NCI-H446 (cell line): ENCODE results near the gene DOK7.

ENCODE experiments used
- DNase-seq, 2 experiments: peaks; one replicate each; lab custom pipeline; 2025; lab: John Stamatoyannopoulos, UW

Gene DOK7

GRCh38 chr4:3427706-3428446 is 35.2 kb upstream of the DOK7 start:
- DNase-seq: no peak

DNA sequence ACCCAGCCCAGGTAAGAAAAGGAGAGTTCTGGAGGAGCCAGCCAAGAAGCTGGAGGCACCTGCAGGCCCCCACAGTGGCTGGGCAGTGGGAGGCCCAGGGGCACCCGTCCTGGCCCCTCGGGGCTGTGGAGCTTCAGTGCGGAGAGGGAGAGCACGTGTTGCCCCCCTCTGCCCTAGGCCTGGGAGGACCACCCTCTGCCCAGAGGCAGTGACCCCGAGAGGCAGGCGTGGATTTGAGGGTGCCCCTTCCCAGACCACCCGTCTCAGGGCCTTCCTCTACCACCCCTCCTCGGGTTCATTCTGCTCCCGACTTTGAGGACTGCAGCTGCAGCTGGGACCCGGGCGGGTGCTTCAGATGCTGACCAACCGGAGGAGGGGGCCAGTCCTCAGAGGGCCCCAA is 33.5 kb upstream of the DOK7 start:
- no peak for DNase-seq

DNA sequence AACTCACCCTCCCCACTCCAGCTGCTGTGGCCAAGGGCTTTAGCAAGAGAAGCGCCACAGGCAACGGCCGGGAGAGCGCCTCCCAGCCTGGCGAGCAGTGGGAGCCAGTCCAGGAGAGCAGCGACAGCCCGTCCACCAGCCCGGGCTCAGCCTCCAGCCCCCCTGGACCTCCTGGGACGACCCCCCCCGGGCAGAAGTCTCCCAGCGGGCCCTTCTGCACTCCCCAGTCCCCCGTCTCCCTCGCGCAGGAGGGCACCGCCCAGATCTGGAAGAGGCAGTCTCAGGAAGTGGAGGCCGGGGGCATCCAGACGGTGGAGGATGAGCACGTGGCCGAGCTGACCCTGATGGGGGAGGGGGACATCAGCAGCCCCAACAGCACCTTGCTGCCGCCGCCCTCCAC is 32.6 kb upstream of the DOK7 start:
- DNase-seq: no peak

DNA sequence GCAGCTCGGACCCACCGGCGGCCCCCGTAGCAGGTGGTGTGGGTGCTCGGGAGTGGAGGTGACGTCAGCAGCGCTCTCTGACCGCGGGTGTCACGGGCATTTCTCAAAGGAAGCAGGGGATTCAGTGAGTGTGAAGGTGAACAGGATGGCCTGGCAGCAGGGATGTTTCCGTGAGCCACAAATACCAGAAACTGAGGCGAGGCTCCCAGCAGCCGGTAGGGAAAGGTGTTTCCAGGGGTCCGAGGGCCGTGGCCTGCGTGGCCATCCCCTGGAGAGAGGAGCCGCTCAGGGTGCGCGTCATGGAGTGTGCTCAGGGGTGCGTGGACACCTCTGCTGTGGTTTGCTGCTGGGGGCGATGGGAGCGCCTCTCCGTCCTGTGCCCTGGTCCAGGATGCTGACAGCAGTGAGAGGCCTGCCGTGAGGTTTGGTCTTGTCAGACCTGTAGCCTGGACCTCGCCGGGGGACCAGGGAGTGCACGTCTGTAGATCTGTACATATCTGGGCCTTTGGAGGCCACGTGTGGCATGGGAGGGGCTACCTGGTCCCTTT is 31.6 kb upstream of the DOK7 start:
- DNase-seq: no peak

DNA sequence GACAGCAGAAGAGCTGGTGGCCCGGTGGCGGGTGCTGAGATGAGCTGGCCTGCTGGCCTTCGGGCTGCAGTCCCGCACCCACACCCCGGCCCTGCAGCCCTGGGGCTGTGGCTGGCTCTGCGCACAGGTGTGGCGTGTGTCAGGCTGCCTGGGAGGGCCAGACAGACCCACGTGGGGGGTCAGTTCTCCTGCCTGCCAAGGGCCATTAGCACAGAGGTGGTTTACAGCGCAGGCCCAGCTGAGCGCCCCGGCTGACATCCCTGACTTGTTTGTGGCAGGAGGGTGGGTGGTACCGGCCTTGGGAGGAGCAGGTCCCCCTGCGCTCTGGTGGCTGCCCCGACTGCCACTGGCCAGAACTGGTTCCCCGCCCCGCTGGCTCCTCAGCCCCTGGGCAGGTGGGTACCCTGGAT is 30.7 kb upstream of the DOK7 start:
- no peak for DNase-seq

DNA sequence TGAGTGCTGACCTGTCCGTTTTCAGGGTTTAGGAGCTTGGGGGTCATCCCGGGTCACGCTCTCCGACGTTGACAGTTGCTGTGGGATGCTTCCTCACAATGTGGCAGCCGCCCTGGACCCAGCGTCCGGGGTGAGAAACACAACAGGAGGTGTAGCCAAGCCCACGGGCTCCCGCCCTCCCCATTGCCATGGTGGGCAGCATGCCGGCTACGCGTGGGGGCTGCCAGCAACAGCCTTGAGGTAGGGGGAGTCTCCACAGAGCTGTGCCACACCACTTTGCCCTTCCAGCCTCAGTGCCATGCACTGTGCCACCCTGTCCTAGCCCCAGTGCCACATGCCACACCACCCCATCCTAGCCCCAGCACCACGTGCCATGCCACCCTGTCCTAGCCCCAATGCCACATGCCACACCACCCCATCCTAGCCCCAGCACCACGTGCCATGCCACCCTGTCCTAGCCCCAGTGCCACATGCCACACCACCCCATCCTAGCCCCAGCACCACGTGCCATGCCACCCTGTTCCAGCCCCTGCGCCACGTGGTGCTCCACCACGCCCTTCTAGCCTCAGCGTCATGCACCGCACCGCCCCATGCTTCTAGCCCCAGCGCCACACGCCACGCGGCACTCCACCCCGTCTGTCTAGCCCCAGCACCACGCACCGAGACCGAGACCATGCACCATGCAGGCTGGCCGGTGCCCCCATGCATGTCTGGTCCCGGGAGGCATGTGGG is 29.8 kb upstream of the DOK7 start:
- no peak for DNase-seq

- DNase-seq: no peak
Observed at GRCh38 chr4:3434881-3435685, 28.0 kb upstream of the DOK7 start.

DNA sequence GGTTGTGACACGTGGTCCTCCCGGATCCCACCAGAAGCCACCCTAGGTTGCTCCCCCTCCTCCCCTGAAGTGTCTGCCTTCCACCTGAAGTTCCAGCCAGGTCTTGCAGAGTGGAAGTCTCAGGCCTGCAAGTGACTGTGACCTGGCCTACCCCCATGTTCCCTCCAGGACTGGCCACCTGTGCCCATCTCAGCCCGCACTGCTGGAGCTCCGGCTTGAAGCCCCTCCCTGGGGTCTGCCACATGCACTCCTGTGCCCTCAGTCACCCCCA is 27.5 kb upstream of the DOK7 start:
- DNase-seq: no peak

GRCh38 chr4:3436048-3436797 is 26.9 kb upstream of the DOK7 start:
- no peak for DNase-seq

DNA sequence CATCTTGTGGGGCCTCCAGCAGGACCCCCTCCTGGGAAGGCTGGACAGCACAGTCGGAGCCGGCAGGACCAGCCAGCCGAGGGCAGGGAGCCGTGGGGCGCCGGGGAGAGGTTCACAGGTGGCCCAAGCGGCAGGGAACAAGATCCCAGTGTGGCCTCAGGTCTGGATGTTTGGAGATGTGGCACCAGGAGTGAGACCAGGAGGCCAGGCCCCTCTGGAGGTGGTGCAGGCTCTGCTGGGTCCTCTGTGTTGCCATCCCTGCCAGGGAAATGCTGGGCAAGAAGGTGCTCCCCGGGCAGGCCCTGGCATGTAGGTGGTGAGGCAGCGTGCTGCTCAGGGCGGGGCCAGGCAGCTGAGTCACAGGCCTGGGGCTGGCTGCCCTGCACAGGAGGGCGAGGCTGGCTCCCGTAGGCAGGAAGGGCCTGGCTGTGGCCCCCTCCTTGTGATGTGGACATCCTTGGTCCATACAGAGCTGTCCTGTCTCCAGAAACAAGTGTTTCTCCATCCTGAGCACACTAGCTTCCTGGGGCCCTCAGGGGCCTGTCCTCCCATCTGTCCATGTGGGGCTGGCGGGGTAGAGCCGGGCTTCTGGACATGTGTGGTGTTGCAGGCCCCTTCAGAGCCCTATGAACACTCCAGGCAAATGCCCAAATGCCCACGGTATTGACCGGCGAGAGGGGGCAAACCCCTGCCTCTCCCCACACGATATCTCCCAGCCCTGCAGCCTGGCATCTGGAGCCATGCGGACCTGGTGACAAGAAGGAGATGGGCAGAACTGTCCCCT is 26.1 kb upstream of the DOK7 start:
- DNase-seq: peak in 1 of 2 experiments; percentile 32

DNA sequence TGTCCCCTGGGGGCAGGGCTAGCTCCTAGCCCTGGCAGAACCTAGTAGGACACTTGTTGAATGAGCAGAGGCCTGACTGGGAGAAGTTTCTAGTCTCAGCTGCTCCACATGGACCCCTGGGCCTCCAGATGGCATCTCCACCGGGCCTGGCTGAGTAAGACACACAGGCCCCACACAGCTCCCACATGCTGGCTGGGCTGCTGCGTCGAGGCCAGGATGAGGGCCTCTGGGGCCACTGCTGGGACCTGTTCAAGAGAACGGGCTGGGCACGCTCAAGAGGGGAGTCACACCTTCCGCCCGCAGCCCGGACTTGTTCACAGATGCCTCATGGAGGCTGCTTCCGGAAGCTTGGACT is 25.5 kb upstream of the DOK7 start:
- peak in 1 of 2 experiments; percentile 21 for DNase-seq

DNA sequence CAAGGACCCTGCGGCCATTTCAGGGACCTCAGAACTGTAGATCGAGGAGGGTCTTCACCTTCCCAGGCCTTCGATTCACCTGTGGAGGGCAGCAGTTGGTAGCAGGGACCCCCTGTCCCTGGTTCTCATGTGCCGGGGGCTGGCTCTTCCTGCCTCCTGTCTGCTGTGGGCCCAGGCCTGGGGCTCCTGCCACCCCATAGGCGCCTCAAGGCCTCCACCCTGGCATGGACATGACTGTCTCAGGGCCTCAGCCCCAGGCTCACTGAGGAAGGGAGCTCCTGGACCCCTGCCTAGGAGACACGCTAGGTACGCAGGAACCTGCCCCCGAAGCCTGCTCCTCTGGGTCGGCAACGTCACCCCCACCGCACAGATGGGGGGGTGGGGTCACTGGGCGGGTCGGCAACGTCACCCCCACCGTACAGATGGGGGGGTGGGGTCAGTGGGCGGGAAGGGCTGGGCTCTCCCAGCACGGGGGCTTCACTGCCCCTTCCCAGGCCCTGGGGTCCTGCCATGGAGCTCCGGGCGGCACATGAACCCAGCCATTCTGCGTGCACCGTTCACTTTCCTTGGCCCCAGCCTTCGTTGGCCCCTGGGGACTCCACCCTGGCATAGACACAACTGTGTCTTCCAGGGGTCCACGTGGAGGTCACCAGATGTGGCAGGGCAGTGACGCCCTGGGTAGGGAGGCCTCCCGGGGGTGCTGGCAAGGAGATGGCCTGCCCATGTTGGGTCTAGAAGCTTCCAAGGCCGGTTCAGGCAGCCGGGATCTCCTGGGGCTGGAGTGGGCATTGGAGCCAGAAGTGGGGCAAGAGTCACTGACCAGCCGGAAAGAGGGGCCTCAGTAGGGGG is 24.9 kb upstream of the DOK7 start:
- DNase-seq: no peak

GRCh38 chr4:3438847-3439180 is 24.3 kb upstream of the DOK7 start:
- DNase-seq: no peak

- no peak for DNase-seq
Observed at GRCh38 chr4:3439391-3439790, 23.7 kb upstream of the DOK7 start.

DNA sequence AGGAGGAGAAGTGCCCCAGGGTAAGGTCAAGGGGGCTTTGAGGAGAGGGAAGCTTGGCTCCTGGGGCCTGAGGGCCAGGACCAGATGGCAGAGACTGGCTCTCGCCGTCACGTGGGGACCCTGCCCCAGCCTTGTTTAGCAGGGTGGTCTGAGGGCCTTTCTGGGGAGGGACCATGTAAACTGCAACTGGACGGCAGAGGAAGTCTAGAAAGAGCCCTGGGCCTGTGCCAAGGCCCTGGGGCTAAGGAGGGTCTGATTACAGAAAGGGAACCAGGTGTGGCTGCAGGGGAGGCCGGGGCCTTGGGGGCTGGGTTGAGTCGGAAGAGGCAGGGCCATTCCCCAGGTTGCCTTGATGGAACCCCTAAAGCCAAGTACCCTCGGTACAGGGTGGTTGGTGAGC is 23.1 kb upstream of the DOK7 start:
- no peak for DNase-seq

DNA sequence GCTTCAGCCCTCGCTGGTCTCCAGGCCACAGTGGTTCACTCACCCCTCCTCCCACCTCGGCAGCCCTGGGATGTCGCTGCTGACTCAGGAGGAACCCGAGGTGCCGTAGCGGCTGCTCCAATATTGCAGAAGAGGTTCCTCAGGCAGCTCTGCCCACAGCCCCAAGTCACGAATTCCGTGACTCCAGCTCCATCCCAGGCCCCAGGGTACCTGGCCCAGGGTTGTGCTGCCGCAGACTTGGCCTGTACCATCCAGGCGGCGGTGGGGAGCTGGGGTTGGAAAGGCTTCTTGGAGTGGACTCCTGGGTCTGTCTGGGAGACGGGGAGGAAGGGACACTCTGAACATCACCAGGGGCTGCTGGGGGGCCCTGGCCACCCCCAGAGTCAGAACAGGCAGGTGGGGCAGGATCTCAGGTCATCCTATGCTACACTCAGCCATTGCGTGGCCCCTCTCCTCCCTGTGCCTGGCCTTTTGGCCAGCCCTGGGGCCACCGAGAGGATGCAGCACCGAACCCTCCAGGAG is 22.1 kb upstream of the DOK7 start:
- no peak for DNase-seq

DNA sequence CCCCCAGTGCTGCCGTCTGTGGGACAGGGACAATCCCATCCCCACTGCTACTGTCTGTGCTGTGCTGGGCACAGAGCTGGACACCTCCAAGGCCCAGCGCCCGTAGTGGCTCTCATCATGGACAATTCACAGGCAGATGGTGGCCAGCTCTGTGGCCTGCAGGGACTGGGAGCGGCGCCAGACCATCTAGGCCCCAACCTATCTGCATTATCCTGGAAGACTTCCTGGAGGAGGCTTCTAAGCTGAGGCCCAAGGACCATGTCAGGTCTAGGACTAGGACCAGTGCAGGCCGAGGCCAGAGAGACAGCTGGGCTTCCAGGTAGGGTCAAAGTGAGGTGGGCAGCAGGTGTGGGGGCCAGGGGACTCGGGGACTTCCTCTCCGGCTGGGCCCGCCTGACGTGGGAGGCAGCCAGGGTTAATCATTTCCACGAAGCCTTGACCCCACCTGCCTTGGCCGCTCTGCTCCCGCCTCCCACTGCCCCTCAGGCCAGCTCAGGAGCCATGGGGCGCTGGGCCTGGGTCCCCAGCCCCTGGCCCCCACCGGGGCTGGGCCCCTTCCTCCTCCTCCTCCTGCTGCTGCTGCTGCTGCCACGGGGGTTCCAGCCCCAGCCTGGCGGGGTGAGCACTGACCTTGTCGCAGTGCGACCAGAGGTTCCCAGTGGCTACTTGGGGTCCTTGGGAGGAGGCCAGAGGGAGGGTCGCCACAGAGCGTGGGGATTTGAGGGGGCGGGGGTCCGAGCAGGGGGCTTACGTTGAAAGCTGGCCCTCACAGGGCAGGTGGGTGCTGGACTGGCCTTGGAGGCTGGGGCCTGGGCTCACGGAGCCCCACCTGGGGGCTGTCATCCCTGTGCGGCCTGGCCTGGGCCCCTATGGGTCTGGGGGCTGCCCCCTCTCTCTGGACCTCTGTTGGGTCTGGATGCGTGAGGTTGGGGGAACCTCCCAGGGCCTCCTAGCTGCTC is 21.3 kb upstream of the DOK7 start, which contains the start of gene HGFAC:
TSS of gene HGFAC (plus strand) at position 468 of the 959 bp plus-strand sequence. CDS start at position 502, 34 bp downstream.
- DNase-seq: no peak

DNA sequence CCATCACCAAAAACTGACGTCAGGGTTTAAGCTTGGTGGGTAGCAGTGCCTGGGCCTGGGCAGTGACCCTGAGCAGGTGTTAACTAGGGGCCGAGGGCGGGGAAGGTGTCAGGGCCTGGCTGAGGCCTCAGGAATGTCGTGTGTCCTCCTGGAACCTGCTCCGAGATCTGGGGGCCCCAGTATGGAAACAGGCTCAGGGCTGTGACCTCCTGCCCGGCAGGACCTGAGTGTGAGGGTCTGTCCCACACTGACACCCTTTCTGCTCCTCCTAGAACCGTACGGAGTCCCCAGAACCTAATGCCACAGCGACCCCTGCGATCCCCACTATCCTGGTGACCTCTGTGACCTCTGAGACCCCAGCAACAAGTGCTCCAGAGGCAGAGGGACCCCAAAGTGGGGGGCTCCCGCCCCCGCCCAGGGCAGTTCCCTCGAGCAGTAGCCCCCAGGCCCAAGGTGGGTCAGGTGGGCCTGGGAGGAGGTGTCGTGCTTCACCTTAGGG is 20.6 kb upstream of the DOK7 start:
- no peak for DNase-seq
